ENCODE results near the gene RSU1.

The RSU1 gene

GRCh38 chr10:16728266-16728665 is 89.0 kb downstream of the RSU1 start:
- DNase-seq = no peak

DNA sequence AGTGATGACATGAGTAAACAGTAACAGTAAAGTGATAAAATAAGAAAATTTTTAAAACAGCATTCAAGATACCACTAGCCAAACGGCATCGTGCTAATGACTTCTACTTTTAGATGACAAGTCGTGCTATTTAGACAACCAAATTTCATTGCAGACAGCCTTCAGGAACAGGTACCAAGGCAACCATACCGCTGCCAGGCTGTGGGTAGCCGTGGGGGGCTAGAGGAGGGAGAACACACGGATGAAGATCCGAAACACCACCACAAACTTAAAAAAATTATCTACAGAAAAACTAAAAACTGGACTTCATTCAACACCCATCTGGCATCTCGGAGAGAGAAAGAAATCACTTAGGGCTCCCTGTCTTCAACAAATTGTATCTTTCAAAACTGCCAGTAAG is 89.6 kb downstream of the RSU1 start:
- no peak for DNase-seq

- DNase-seq = no peak
Measured at GRCh38 chr10:16724509-16724908, 92.7 kb downstream of the RSU1 start.

DNA sequence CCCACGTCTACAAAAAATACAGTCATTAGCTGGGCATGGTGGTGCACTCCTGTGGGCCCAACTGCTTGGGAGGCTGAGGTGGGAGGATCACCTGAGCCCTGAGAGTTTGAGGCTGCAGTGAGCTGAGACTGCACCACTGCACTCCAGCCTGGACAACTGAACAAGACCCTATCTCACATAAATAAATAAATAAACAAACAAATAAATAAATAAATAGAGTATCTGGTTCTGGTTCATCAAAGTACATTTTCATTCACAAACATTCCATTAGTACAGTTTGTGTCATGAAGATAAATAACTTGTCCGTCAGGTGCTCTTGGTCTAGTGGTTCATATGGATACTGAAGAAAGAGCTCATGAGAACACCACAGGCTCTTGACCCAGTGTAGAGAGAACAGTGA is 96.4 kb downstream of the RSU1 start:
- no peak for DNase-seq

DNA sequence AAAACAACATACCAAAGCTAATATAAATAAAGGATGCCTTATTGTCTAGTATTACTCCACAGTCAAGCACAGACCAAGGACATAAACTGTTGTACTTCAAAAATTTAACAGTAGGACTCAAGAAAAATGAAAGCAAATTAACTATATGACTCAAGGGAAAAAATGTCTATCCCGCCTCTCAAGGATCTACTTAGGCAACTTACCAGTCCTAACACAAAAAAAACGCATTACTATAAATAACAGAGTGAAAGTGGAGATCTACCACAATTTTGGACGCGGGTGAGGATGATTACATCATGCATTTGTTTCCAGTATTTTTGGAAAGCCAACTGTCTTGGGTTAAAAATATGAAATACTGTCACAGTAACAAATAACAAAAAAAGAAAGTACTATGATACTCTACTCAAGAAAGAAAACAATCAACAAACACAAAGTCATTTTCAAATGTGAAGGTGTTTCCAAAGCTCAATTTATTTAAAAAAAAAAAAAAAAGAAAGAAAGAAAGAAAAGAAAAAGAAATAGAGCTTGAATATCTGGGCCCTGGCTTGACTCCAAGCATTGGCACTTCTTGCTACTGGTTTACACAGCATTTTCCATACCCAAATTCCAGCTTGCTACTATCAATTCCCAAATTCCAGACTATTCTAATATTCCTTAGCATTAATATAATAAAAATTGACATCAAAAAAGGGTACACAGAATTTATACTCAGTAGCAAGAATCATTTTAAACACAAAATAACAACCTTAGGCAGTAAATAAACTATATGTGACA is 99.4 kb downstream of the RSU1 start:
- peak; percentile 20 for DNase-seq

DNA sequence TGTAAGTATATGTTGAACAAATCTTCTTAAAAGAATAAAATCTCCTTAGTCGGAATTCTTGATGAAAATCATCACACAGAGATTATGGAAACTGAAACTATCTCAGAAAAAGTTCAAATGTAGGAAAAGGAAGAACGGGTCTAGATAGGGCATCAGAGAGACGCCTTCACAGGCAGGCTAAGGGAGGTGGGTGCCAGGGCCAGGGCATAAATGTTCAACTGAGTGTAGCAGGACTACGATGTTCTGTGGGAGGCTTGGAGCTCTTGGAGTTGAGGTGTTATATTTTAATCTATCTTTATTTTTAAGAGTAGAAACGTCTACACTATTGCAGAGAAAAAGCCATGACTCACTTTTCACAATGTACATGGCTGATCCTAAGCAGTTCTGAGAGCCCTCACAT is 101.2 kb downstream of the RSU1 start:
- no peak for DNase-seq

GRCh38 chr10:16713290-16713689 is 103.9 kb downstream of the RSU1 start:
- DNase-seq = no peak

DNA sequence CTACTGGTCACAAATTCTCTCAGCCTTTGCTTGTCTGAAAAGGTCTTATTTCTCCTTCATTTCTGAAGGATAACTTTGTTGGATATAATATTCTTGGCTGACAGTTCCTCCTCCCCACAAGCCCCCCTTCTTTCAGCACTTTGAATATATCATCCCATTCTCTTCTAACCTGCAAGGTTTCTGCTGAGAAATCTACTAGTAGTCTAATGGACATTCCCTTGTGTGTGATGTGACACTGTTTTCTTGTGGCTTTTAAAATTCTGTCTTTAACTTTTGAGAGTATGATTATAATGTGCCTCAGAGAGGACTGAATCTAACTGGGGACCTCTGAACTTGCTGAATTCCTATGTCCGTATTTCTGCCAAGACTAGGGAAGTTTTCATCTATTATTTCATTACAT is 104.3 kb downstream of the RSU1 start:
- no peak for DNase-seq

GRCh38 chr10:16700331-16700730 is 116.9 kb downstream of the RSU1 start:
- no peak for DNase-seq

DNA sequence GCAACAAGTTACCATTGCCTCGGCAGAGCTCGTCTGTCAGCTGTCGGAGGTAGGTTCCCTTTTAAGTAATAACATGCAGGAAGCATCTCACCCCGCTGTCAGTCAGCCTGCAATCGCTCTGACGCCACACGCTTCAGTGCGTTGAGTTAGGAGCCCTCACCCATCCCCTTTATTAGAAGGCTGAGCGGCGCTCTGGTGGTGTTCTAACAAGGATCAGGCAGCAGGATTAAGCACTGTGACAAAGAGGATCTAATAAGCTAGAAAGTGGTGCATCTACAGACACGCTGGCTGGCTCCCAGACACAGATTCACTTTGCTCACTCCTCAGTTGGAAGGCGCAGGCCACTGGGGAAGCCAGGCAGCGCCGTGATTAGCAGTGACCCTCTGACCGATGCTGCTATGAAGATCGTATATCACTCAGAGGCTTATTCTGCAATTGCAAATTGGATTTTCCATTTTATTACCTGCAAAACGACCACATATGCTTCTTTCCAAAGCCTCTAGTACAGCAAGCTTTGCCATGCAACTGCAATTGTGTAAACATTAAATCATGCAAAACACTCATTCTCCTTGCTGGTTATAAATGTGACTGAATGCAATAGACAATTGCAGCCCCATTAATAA is 117.7 kb downstream of the RSU1 start:
- no peak for DNase-seq

DNA sequence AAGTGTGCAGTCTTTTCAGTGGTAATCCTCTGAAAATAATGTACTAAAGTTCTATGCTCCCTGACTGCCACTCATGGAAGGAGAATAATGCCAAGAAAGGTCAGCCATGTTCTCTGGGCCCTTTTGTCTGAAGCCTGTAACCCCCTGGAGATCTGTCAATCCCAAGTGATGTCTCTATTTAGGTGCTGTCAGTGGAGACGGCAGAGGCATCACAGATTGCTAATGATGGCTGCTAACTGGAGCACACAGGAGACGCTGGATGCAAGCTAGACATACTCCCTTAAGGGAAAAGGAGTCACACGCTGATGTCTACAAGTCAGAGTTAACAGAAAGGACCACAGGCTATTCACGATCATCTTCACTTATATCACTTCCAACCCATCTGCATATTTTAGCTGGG is 118.8 kb downstream of the RSU1 start:
- no peak for DNase-seq

DNA sequence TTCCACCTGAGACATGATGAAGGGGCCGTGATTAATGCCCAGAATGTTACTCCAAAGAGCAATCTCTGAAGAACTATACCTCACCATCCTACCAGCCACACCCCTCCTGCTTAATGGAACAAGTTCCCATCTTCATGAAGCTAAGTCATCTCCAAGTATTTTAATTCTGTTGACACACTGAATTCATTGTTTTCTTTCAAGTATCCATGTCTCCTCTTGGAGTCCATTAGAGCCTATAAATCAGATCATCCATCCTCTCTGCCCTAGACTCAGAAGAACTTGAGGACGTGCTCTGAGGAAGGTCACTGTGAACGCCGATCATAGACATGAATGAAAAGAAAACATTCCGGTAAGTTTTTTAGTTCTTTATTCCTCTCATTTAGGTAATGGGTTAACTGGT is 126.8 kb downstream of the RSU1 start:
- no peak for DNase-seq

- DNase-seq = no peak
Measured at GRCh38 chr10:16689696-16690095, 127.5 kb downstream of the RSU1 start.

DNA sequence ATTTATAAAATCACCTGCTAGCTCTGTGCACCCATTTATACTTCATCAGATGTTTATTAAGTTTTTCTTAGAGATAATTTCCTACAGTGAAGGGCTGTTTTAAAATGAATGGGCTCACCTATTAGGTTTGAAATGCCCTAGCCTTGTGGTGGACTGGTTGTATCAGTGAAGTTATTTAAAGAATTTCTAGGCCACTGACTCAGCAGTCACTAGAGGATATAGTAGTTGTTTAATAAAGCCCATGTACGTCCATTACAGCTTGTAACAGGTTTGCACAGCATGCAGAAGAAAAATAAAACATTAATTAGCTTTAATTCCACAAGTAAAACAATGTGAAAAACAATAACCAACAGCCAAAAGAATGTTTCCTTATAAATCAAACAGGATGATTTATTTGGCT is 128.0 kb downstream of the RSU1 start:
- DNase-seq = peak; percentile 3

GRCh38 chr10:16686054-16686902 is 130.9 kb downstream of the RSU1 start:
- DNase-seq = no peak

DNA sequence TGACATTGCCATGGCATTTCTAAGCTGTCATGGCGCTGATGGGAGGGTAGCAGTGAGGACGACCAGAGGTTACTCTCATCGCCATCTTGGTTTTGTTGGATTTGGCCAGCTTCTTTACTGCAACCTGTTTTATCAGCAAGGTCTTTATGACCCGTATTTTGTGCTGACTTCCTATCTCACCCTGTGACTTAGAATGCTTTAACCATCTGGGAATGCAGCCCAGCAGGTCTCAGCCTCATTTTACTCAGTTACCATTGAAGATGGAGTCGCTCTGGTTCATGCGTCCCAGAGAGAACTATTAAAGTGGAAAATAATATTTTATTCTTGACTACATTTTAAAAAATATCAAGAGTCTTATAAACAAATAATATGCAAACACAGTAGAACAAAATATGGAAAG is 131.7 kb downstream of the RSU1 start:
- DNase-seq = no peak

DNA sequence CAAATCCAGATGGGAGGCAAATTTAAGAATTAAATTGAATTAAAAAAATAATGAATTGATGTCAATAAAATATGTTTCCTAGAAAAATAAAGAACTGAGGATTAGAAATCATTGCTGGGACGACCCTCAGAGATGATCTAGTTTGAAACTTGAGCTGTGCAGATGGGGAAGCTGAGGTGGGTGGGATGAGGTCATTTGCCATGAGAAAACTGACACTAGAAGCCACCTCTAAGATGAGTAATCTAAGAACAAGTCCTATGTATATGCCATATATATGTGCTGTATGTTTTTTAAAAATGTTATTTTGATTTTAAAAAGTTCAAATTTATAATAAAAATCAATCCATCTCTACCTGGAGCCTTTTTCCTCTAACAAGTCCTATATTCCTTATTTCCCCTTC is 135.7 kb downstream of the RSU1 start:
- no peak for DNase-seq

GRCh38 chr10:16679511-16679910 is 137.7 kb downstream of the RSU1 start:
- no peak for DNase-seq

DNA sequence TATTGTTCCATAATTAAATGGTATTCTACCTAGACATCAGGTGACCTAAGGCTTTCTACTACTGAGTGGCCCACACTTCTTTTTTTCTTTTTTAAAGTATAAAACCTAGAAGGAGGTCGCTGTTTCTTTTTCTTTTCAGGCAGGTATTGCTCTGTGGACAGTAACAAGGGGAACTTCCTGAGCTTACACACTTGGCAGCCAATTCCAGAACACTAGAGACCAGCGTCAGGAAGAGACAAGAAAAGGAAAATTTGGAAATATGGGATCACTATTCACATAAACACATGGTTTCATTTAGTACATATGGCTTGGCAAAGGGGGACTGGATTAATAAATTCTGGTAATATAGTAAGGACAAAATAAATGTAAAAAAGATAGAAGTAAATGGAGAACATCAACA is 141.9 kb downstream of the RSU1 start:
- DNase-seq = no peak

DNA sequence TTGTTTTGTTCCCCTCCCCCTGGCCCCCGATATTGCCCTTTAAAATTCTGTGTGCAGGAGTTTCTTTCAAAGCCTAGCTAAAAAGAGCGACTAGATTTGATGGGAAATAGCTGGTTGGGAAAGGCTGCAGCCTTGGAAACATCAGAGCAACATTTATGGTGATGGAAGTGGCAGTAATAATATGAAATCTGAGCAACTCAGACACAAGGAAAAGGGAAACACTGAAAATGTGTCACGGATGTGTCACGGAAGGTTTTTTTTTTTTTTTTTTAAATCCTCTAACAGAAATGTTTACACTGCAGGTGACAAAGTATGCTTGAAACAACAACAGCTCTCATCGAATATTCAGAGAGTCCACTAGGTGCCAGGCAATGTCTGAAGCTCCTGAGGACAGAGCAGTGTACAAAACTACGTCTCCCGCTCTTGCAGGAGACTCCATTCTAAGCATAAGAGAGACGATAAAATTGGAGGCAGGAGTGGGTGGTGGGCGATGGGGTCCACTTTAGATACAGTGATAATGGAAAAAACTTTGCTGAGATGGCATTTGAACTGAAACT is 143.0 kb downstream of the RSU1 start:
- DNase-seq = no peak

DNA sequence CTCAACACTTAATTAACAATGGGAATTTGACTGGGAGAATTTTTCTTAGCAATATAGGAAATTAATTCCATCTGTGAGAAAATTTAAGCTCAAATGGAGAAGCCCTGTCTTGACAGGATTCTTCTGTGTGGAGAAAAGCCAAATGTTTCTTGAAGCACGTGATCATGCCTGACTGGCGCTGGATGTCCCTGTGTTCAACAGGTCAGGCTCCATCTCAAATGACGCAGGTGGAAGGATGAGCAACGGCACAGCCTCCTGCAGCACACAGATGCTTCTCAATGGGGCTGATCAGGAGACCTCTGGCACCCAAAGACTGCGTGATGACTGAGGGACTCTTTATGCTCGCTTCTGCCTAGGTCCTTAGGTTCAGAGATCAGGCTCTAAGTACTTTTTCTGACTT is 143.8 kb downstream of the RSU1 start:
- DNase-seq = no peak

GRCh38 chr10:16663444-16663843 is 153.8 kb downstream of the RSU1 start:
- no peak for DNase-seq

DNA sequence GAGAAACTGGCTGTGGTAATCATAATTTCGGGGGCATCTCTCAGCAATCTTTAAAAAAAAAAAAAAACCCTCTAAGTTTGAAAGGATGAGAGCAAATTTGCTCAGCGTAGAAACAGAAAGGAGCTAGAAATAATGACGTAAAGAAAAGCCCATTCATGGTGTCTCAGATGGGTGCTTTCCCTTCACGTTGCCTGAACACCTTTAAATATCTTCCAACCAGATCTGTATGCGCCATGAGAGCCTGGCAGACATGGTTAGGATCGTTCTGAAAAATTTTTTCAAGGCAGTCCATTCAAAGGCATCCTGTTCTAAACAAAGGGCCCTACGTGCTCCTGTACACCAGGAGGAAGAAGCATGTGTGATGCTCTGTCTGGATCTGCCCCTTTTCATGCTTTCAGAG is 154.3 kb downstream of the RSU1 start:
- no peak for DNase-seq

- no peak for DNase-seq
Measured at GRCh38 chr10:16656895-16657294, 160.3 kb downstream of the RSU1 start.
